Keratinocyte (primary cell): ENCODE data around the gene CCDC194. TPM values are rescaled to one million over a fixed set of nuclear protein-coding genes. Genes with fewer than 3 reads are reported as not detected.

Source experiments
- DNase-seq: peaks from one replicate; pipeline ENCODE4 v3.0.0-alpha.2; 2011; ENCODE audit warnings: low read depth, missing footprints, low spot score
- FAIRE-seq: peaks from 2 replicates; lab custom pipeline; 2011; peaks lifted over from hg19 to GRCh38; lab: Jason Lieb, UNC
- H2AFZ ChIP-seq: 2 replicates; pipeline ENCODE4 v1.6.0; 2012; ENCODE audit warnings: low read length, control low read depth, inconsistent platforms; ENCODE audit not compliant: control insufficient read depth
- H3K27ac ChIP-seq: 2 replicates; pipeline ENCODE4 v1.5.1; 2011; ENCODE audit warnings: low read length; ENCODE audit not compliant: control insufficient read depth, insufficient read depth
- H3K27me3 ChIP-seq: 3 replicates; pipeline ENCODE4 v1.6.0; 2011; ENCODE audit warnings: low read length; ENCODE audit not compliant: control insufficient read depth, insufficient read depth; ENCODE audit errors: extremely low read depth
- H3K36me3 ChIP-seq, 2 experiments: 2 replicates in 1 of 2; 3 replicates in 1 of 2; pipeline ENCODE4 v1.5.1; 2011; ENCODE audit warnings: low read length in 2 of 2, mild to moderate bottlenecking in 1 of 2; ENCODE audit not compliant: control insufficient read depth in 2 of 2, insufficient read depth in 2 of 2; ENCODE audit errors: extremely low read depth in 1 of 2
- H3K4me1 ChIP-seq: 3 replicates; pipeline ENCODE4 v1.5.1; 2011; ENCODE audit warnings: low read length; ENCODE audit not compliant: control insufficient read depth, insufficient read depth; ENCODE audit errors: extremely low read depth
- H3K4me2 ChIP-seq: 3 replicates; pipeline ENCODE4 v1.6.0; 2011; ENCODE audit warnings: low read depth, low read length; ENCODE audit not compliant: control insufficient read depth, insufficient read depth; ENCODE audit errors: extremely low read depth
- H3K4me3 ChIP-seq, 3 experiments: fragments of 200-600 bp in 1 of 3; sonication (generic) in 1 of 3; 2 replicates in 2 of 3; 3 replicates in 1 of 3; pipeline ENCODE4 v1.5.1; 2011 to 2016; ENCODE audit warnings: low read length in 3 of 3, mild to moderate bottlenecking in 3 of 3, control low read depth in 2 of 3, inconsistent platforms in 1 of 3, low read depth in 1 of 3, mixed read lengths in 1 of 3, mixed run types in 1 of 3, moderate library complexity in 1 of 3; ENCODE audit not compliant: control insufficient read depth in 2 of 3, insufficient read depth in 2 of 3; ENCODE audit errors: extremely low read depth in 1 of 3
- H3K79me2 ChIP-seq: 2 replicates; pipeline ENCODE4 v1.6.0; 2012; ENCODE audit warnings: low read length; ENCODE audit not compliant: control insufficient read depth, insufficient read depth
- H3K9ac ChIP-seq: 3 replicates; pipeline ENCODE4 v1.6.0; 2011; ENCODE audit warnings: low read length; ENCODE audit not compliant: control insufficient read depth, insufficient read depth; ENCODE audit errors: extremely low read depth
- H3K9me1 ChIP-seq: 3 replicates; pipeline ENCODE4 v1.6.0; 2011; ENCODE audit warnings: low read length; ENCODE audit not compliant: control insufficient read depth, insufficient read depth; ENCODE audit errors: extremely low read depth
- H3K9me3 ChIP-seq: 2 replicates; pipeline ENCODE4 v1.5.1; 2012; ENCODE audit warnings: low read depth, low read length; ENCODE audit not compliant: control insufficient read depth
- H4K20me1 ChIP-seq: 3 replicates; pipeline ENCODE4 v1.6.0; 2011; ENCODE audit warnings: low read length; ENCODE audit not compliant: control insufficient read depth, insufficient read depth; ENCODE audit errors: extremely low read depth
- EZH2 ChIP-seq: IDR thresholded peaks from one replicate; pipeline ENCODE4 v1.6.1; 2012; ENCODE audit warnings: inconsistent platforms, mild to moderate bottlenecking, low read length, moderate library complexity
- dilution Hi-C: fragments of 300-500 bp; cut with MboI; formaldehyde crosslinking; loops from one replicate; pipeline ENCODE4 v1.7.0; 2020; ENCODE audit warnings: low sequenced_read_pairs; ENCODE audit not compliant: extremely low pct_ligation_motif_present
- polyA plus RNA-seq, 5 experiments: library from polyadenylated mRNA; depleted of rRNA in 3 of 5; stranded (reverse) in 3 of 5; stranded (forward) in 1 of 5; unstranded in 1 of 5; fragments of >200 nt; gene quantifications; 1 replicate in 1 of 5; 2 replicates in 3 of 5; 3 replicates in 1 of 5; pipeline versions ENCODE4 v1.2.1 to v1.2.3, GENCODE V29; 2011 to 2012; ENCODE audit warnings: missing spikeins in 2 of 5, low read depth in 1 of 5, low replicate concordance in 1 of 5
- TF ChIP-seq, protein P1 (sequence below), 3 experiments: IDR thresholded peaks in 1 of 3; conservative IDR thresholded peaks in 1 of 3; optimal IDR thresholded peaks in 1 of 3; 2 replicates in 2 of 3; 3 replicates in 1 of 3; pipeline versions ENCODE3 to v1.5.1; 2011; ENCODE audit warnings: low read length in 3 of 3, mild to moderate bottlenecking in 3 of 3, moderate library complexity in 2 of 3, control low read depth in 1 of 3, inconsistent platforms in 1 of 3; ENCODE audit not compliant: insufficient read depth in 2 of 3; ENCODE audit errors: extremely low read depth in 1 of 3

CCDC194 gene
- polyA plus RNA-seq, 1 donor (not counting 4 experiments of a cell fraction or from before 2014, with no cell fraction given): not detected

DNA sequence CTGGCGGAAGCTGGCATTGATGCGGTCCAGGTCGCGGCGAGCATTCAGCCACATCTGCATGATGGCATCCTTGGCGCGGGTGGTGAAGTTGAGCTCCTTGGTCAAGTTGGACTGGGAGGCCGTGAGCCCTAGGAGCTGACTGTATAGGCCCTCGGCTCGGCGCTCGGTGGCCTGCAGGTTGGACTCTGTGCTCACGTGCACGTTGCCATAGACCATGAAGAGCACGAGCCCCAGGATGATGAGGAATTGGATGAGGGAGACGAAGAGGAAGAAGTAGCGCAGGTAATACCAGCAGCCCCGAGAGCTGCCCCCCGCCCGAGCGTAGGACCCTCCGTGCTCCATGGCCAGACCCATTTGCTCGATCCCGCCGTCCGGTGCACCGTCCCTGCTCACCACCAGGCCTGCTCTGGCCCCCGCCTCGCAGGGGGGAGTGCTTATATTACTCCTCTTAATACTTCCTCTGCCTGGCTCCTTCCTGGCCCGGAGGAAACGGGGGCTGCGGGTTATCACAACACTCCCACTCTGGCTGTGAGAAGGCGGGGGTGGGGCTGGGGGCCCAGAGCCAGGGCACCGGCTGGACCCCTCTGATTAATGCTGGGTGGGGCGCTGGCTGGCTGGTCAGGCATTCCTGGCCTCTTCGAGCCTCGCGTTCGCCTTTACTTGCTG lies 16.9 kb downstream of the CCDC194 start, which contains the start of gene PLVAP:
Gene PLVAP (minus strand): TSS at position 408 of the 666 bp plus-strand sequence. CDS start 54 bp downstream, at position 354.
- H3K27ac ChIP-seq: no peak within 1 kb of the TSS
- no peaks in the 10 kb centered on the region for H3K9me1 ChIP-seq
- H3K4me3 ChIP-seq: no peak within 1 kb of the TSS
- H3K4me2 ChIP-seq: no peak within 1 kb of the TSS
- H3K36me3 ChIP-seq: no peaks in the 10 kb centered on the region
- H4K20me1 ChIP-seq: no peaks in the 10 kb centered on the region
- no peaks in the 10 kb centered on the region for H3K4me1 ChIP-seq
- H3K9ac ChIP-seq: no peak within 1 kb of the TSS
- H2AFZ ChIP-seq: no peak within 1 kb of the TSS
- no peaks in the 10 kb centered on the region for H3K27me3 ChIP-seq
- TF ChIP-seq EZH2: no peak
- TF ChIP-seq, protein P1, sequence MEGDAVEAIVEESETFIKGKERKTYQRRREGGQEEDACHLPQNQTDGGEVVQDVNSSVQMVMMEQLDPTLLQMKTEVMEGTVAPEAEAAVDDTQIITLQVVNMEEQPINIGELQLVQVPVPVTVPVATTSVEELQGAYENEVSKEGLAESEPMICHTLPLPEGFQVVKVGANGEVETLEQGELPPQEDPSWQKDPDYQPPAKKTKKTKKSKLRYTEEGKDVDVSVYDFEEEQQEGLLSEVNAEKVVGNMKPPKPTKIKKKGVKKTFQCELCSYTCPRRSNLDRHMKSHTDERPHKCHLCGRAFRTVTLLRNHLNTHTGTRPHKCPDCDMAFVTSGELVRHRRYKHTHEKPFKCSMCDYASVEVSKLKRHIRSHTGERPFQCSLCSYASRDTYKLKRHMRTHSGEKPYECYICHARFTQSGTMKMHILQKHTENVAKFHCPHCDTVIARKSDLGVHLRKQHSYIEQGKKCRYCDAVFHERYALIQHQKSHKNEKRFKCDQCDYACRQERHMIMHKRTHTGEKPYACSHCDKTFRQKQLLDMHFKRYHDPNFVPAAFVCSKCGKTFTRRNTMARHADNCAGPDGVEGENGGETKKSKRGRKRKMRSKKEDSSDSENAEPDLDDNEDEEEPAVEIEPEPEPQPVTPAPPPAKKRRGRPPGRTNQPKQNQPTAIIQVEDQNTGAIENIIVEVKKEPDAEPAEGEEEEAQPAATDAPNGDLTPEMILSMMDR (optimal IDR thresholded peaks at IDR 0.05 in 1 of 3, IDR thresholded peaks at IDR 0.05 in 1 of 3, conservative IDR thresholded peaks at IDR 0.05 in 1 of 3; ENCODE audit: extremely low read depth in 1 of 3, insufficient read depth in 2 of 3, low read length in 3 of 3): no peak
- FAIRE-seq: no peak
- dilution Hi-C loops: no loop called here
- no peaks in the 10 kb centered on the region for H3K79me2 ChIP-seq
- H3K9me3 ChIP-seq: no peaks in the 10 kb centered on the region
- no peak for DNase-seq

DNA sequence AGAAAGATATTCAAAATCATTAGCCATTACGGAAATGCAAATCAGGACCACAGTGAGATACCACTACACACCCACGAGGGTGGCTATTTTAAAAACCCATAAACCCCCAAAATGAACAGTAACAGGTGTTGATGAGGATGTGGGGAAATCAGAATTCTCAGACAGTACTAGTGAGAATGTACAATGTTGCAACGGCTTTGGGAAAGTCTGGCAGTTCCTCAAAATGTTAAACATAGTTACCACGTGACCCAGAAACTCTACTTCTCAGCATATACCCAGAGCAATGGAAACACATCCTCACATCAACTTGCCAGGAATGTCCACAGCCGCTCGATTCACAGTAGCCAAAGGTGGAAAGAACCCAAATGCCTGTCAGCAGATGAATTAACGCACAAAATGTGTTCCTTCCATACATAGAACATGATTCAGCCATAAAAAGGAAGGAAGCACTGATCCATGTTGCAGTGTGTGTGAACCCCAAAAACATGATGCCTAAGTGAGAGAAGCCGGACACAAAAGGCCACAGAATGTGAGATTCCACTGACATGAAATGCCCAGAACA lies 23.9 kb downstream of the CCDC194 start:
- Histone ChIP-seq H3K4me1 (no peaks in the 10 kb centered on the region), H3K36me3 (no peaks in the 10 kb centered on the region), H2AFZ (no peak overlapping the region), H3K4me3 (no peak overlapping the region), H3K9me3 (no peaks in the 10 kb centered on the region), H3K27me3 (no peaks in the 10 kb centered on the region), H3K27ac (no peak overlapping the region), H3K9me1 (no peaks in the 10 kb centered on the region), H3K9ac (no peak overlapping the region), H3K4me2 (no peak overlapping the region), H4K20me1 (no peaks in the 10 kb centered on the region), H3K79me2 (no peaks in the 10 kb centered on the region)
- FAIRE-seq (no peak), DNase-seq (no peak)
- TF ChIP-seq, protein P1 (optimal IDR thresholded peaks at IDR 0.05 in 1 of 3, IDR thresholded peaks at IDR 0.05 in 1 of 3, conservative IDR thresholded peaks at IDR 0.05 in 1 of 3; ENCODE audit: extremely low read depth in 1 of 3, insufficient read depth in 2 of 3, low read length in 3 of 3): no peak
- dilution Hi-C loops: no loop called here
